ENCODE data around the gene AIG1. TPM values are rescaled to one million over a fixed set of nuclear protein-coding genes. Genes with fewer than 3 reads are reported as not detected.

The AIG1 gene
- total RNA-seq, 3 donors from 2014 or later (not counting 1 experiment from before 2014, with no cell fraction given): 5.6 to 8.9 (median 6.2) TPM

DNA sequence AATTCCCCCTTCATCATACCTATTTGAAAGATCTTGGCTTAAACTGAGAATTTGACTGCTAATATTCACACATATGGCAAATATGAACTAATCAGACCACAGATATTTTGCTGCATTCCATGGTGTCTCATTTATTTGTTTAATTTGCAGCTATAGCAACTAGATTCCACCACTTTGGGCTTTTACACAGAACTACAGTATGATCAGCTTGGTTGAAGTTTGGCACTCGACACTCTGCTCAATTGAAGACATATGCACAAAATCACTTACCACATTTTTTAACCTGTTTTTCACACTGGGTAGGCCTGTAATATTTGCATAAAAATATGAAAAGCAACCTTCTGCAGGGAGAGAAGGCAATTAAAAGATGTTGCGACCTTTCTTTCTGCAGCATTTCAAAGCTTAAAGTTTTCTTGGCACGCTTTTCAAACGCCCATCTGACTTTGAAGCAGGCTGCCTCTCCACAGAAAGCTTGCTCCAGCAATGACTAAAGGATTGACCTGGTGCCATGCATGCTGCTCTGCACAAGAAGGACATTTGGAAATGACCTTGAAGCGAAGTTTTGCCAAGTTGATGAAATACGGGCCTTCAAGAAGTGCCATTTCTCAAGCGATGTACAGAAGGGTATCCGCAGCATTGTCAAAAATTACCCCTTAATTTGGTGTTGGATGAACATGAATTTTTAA is 126.7 kb downstream of the AIG1 start:
- 90% methylated on average over 7 of the region's 8 CpGs for WGBS (ENCODE audit: insufficient coverage)
- Mint-ChIP-seq H3K36me3 (no peaks in the 10 kb centered on the region), H3K4me1 (no peaks in the 10 kb centered on the region), H3K9me3 (no peaks in the 10 kb centered on the region), H3K27ac (no peak overlapping the region), H3K27me3 (ENCODE audit: low read depth in 2 of 2) (no peaks in the 10 kb centered on the region), H3K4me3 (no peak overlapping the region)
- intact Hi-C loops (cut with micrococcal nuclease): no loop called here
- DNase-seq (no peak), ATAC-seq (no peak)
- Histone ChIP-seq H3K4me3 (ENCODE audit: low read length) (no peak overlapping the region), H3K9me3 (ENCODE audit: control insufficient read depth, insufficient read depth, low read length) (no peaks in the 10 kb centered on the region), H3K4me1 (ENCODE audit: control insufficient read depth, insufficient read depth, low read length) (no peaks in the 10 kb centered on the region), H3K36me3 (ENCODE audit: control insufficient read depth, insufficient read depth, low read length) (no peaks in the 10 kb centered on the region), H3K27ac (ENCODE audit: low read length) (no peak overlapping the region), H3K27me3 (ENCODE audit: control insufficient read depth, insufficient read depth, low read length) (no peaks in the 10 kb centered on the region)
- TF ChIP-seq, protein P1, sequence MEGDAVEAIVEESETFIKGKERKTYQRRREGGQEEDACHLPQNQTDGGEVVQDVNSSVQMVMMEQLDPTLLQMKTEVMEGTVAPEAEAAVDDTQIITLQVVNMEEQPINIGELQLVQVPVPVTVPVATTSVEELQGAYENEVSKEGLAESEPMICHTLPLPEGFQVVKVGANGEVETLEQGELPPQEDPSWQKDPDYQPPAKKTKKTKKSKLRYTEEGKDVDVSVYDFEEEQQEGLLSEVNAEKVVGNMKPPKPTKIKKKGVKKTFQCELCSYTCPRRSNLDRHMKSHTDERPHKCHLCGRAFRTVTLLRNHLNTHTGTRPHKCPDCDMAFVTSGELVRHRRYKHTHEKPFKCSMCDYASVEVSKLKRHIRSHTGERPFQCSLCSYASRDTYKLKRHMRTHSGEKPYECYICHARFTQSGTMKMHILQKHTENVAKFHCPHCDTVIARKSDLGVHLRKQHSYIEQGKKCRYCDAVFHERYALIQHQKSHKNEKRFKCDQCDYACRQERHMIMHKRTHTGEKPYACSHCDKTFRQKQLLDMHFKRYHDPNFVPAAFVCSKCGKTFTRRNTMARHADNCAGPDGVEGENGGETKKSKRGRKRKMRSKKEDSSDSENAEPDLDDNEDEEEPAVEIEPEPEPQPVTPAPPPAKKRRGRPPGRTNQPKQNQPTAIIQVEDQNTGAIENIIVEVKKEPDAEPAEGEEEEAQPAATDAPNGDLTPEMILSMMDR (IDR thresholded peaks at IDR 0.05): no peak

DNA sequence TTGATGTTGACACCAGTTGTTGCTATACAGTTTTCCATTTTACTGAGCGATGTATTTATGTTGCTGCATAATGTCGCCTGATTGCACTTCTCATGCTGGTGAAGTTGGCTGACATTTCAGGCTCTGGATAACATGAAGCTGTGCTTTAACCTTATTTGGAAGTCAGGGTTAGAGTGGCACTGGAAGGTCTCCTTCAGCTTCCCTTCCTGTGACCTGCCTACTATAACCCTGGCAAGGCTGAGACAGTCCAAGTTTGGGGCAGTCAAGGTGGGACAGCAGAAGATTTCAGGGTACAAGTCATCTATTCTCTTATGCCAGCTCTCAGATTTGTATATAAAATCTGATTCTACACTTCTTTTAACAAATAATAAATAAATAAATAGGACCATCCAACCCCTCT is 127.6 kb downstream of the AIG1 start:
- H3K27me3 ChIP-seq (ENCODE audit: control insufficient read depth, insufficient read depth, low read length): no peaks in the 10 kb centered on the region
- H3K4me1 ChIP-seq (ENCODE audit: control insufficient read depth, insufficient read depth, low read length): no peaks in the 10 kb centered on the region
- WGBS (ENCODE audit: insufficient coverage): 100% methylated on average over 2 of the region's 2 CpGs
- no peak overlapping the region for H3K4me3 ChIP-seq (ENCODE audit: low read length)
- no peaks in the 10 kb centered on the region for H3K27me3 Mint-ChIP-seq (ENCODE audit: low read depth in 2 of 2)
- no peaks in the 10 kb centered on the region for H3K36me3 ChIP-seq (ENCODE audit: control insufficient read depth, insufficient read depth, low read length)
- H3K27ac Mint-ChIP-seq: no peak overlapping the region
- H3K9me3 ChIP-seq (ENCODE audit: control insufficient read depth, insufficient read depth, low read length): no peaks in the 10 kb centered on the region
- no peaks in the 10 kb centered on the region for H3K9me3 Mint-ChIP-seq
- no peak for DNase-seq
- no peak for ATAC-seq
- H3K4me3 Mint-ChIP-seq: no peak overlapping the region
- no peaks in the 10 kb centered on the region for H3K36me3 Mint-ChIP-seq
- H3K4me1 Mint-ChIP-seq: no peaks in the 10 kb centered on the region
- H3K27ac ChIP-seq (ENCODE audit: low read length): no peak overlapping the region
- TF ChIP-seq, protein P1 (IDR thresholded peaks at IDR 0.05): no peak
- intact Hi-C loops (cut with micrococcal nuclease): no loop called here

DNA sequence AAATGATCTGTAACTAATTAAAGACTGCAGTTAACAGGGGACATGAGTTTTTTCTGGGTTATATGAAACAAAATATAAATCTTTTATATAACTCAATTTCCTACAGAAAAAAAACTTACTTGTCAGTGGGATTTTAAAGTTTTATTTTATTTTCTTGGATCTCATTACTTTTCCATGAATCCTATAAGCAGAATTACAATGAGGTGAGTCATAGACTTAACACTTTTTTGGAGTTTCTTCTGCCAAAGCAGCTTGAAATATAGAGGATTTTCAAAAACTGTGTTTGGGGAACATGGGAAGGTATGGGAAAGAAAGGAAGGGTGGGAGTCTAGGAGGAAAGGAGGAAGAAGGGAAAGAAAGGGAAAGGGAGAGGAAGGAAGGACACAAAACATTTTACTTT is 130.7 kb downstream of the AIG1 start:
- intact Hi-C loops (cut with micrococcal nuclease): no loop called here
- Mint-ChIP-seq H3K4me1 (no peaks in the 10 kb centered on the region), H3K4me3 (no peak overlapping the region), H3K27ac (no peak overlapping the region), H3K9me3 (no peaks in the 10 kb centered on the region), H3K36me3 (no peaks in the 10 kb centered on the region), H3K27me3 (ENCODE audit: low read depth in 2 of 2) (peaks cover 0 to 3% of the 10 kb centered on the region in 2 donors)
- Histone ChIP-seq H3K27me3 (ENCODE audit: control insufficient read depth, insufficient read depth, low read length) (no peaks in the 10 kb centered on the region), H3K4me1 (ENCODE audit: control insufficient read depth, insufficient read depth, low read length) (no peaks in the 10 kb centered on the region), H3K36me3 (ENCODE audit: control insufficient read depth, insufficient read depth, low read length) (no peaks in the 10 kb centered on the region), H3K4me3 (ENCODE audit: low read length) (no peak overlapping the region), H3K27ac (ENCODE audit: low read length) (no peak overlapping the region), H3K9me3 (ENCODE audit: control insufficient read depth, insufficient read depth, low read length) (no peaks in the 10 kb centered on the region)
- ATAC-seq (no peak), DNase-seq (no peak)
- TF ChIP-seq, protein P1 (IDR thresholded peaks at IDR 0.05): no peak

DNA sequence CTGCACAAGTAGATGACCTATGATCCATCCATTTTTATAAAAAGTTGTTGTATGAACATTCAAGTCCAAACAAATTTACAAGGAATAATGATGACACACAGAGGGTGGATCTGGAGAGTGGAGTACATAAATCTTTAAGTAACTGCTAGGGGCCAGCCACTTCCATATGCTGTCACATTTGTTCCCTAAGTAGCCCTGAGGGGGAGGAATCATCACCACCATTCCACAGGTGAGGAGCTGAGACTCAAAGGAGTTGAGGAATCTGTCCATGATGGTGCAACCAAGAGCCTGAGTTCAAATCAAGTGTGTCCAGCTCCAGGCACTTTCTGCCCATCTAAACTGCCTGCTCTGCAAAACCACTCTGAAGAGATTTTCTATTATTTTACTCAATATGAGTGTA is 132.1 kb downstream of the AIG1 start:
- TF ChIP-seq, protein P1 (IDR thresholded peaks at IDR 0.05): no peak
- DNase-seq (no peak), ATAC-seq (no peak)
- Mint-ChIP-seq H3K36me3 (no peaks in the 10 kb centered on the region), H3K27me3 (ENCODE audit: low read depth in 2 of 2) (peaks cover 0 to 3% of the 10 kb centered on the region in 2 donors), H3K4me3 (no peak overlapping the region), H3K27ac (no peak overlapping the region), H3K4me1 (no peaks in the 10 kb centered on the region), H3K9me3 (no peaks in the 10 kb centered on the region)
- no peaks in the 10 kb centered on the region for H3K4me1 ChIP-seq (ENCODE audit: control insufficient read depth, insufficient read depth, low read length)
- no peaks in the 10 kb centered on the region for H3K36me3 ChIP-seq (ENCODE audit: control insufficient read depth, insufficient read depth, low read length)
- no peak overlapping the region for H3K27ac ChIP-seq (ENCODE audit: low read length)
- H3K27me3 ChIP-seq (ENCODE audit: control insufficient read depth, insufficient read depth, low read length): no peaks in the 10 kb centered on the region
- no peaks in the 10 kb centered on the region for H3K9me3 ChIP-seq (ENCODE audit: control insufficient read depth, insufficient read depth, low read length)
- H3K4me3 ChIP-seq (ENCODE audit: low read length): no peak overlapping the region
- intact Hi-C loops (cut with micrococcal nuclease): no loop called here
